GM19351 (cell line): ENCODE measurements around the gene PNMA6F.
A peak's percentile ranks its signal among the peaks of the same experiment; 100 is the strongest.
"Not testable (repeated sequence)": the region's sequence is repeated elsewhere in the genome, so short reads cannot be mapped to it uniquely, and the experiment has no call there.

Source experiments
- ATAC-seq: cut with Tn5 transposase; IDR thresholded peaks from one replicate; pipeline ENCODE4 v1.9.1; 2021; ENCODE audit warnings: mild to moderate bottlenecking, moderate library complexity; ENCODE audit not compliant: unreplicated experiment

The PNMA6F gene

GRCh38 chrX:153336121-153336894 is 14.7 kb upstream of the PNMA6F start:
- peak; percentile 34 for ATAC-seq

- no peak for ATAC-seq
Observed at GRCh38 chrX:153334654-153335295, 13.2 kb upstream of the PNMA6F start.

GRCh38 chrX:153333821-153334653 is 12.5 kb upstream of the PNMA6F start, which contains the start of gene ZNF275:
TSS of gene ZNF275 (plus strand) at chrX:153334153. CDS start at chrX:153336680, 2,527 bp downstream.
- ATAC-seq: peak; percentile 80

- ATAC-seq: no peak
Observed at GRCh38 chrX:153333266-153333665, 11.7 kb upstream of the PNMA6F start.

GRCh38 chrX:153327561-153327960 is 6.0 kb upstream of the PNMA6F start:
- no peak for ATAC-seq

GRCh38 chrX:153320555-153321184 is 897 bp downstream of the PNMA6F start:
- ATAC-seq: no peak

GRCh38 chrX:153320047-153320443 is 1.5 kb downstream of the PNMA6F start:
- ATAC-seq: not testable (repeated sequence)

GRCh38 chrX:153319295-153320046 is 2.1 kb downstream of the PNMA6F start:
- no peak for ATAC-seq

- ATAC-seq: no peak
Observed at GRCh38 chrX:153318811-153319210, 2.8 kb downstream of the PNMA6F start.

- no peak for ATAC-seq
Observed at GRCh38 chrX:153317996-153318722, 3.4 kb downstream of the PNMA6F start.

GRCh38 chrX:153317306-153317705 is 4.3 kb downstream of the PNMA6F start:
- ATAC-seq: no peak

GRCh38 chrX:153312842-153313241 is 8.7 kb downstream of the PNMA6F start:
- ATAC-seq: no peak

- no peak for ATAC-seq
Observed at GRCh38 chrX:153312041-153312440, 9.5 kb downstream of the PNMA6F start.

- ATAC-seq: no peak
Observed at GRCh38 chrX:153310901-153311300, 10.7 kb downstream of the PNMA6F start.

- no peak for ATAC-seq
Observed at GRCh38 chrX:153307276-153308178, 14.0 kb downstream of the PNMA6F start.

GRCh38 chrX:153306527-153307115 is 14.9 kb downstream of the PNMA6F start:
- ATAC-seq: no peak

GRCh38 chrX:153305972-153306371 is 15.6 kb downstream of the PNMA6F start:
- no peak for ATAC-seq
